HL-60 (cell line): Measurements from ENCODE around the gene ZNF511.

Experiments
- CTCF ChIP-seq: IDR thresholded peaks from one replicate; pipeline ENCODE4 v1.5.1; 2011; ENCODE audit warnings: low read length, control low read depth, inconsistent platforms; ENCODE audit not compliant: insufficient read depth
- REST ChIP-seq: IDR thresholded peaks from 2 replicates; pipeline ENCODE4 v1.6.1; 2012; ENCODE audit warnings: low read depth; ENCODE audit not compliant: insufficient replicate concordance

- TF ChIP-seq CTCF (no peak), REST (no peak)
These were observed 34.2 kb downstream of the ZNF511 start for GRCh38 chr10:133342942-133343341.
